ENCODE results near the gene VSTM2L. TPM values are rescaled to one million over a fixed set of nuclear protein-coding genes. Genes with fewer than 3 reads are reported as not detected.

The VSTM2L gene
- total RNA-seq, 4 donors from 2014 or later, result 7.5 to 11.7 (median 10.1) TPM

DNA sequence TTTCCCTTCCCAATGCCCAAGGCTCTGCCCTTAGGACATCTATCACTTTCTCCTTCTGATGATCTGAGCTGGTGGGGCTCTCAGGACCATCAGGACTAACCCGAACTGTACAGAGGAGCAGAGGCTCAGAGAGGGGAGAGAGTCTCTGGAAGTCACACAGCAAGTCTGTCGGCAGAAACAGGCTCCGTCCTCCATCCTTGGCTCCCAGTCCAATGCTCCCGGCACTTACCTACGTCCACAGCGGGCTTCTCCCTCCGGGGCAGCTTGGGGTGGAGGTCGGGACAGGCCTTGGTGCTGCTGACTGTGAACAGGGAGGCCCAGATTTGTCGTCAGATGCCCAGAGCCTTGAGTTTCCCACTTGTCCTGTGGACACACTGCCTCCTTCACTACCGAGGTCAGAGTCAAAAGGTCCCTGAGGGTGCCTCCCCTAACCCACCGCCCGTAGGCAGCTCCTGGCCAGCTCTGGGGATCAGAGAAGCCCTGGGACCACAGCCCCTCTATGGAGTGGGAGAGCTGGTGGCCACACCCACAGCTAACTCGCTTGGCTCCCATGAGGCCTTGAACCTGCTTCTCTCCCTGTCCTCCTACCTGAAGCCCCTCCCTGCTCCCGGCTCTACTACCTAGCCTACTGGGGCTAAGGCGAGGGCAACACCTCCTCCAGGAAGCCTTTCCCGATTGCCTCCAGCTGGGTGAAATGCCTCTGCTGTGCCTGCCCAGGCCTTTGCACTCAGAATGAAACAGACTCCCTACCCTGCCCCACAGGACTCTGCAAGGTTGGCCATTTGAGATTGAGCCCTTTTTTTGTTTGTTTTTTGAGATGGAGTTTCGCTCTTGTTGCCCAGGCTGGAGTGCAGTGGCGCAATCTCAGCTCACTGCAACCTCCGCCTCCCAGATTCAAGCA is 22.6 kb downstream of the VSTM2L start:
- Histone ChIP-seq H3K27ac (replicated peaks in 1 of 4) (no peak overlapping the region), H3K27me3 (peaks cover 0 to 3% (median 0%) of the 10 kb centered on the region in 4 donors), H3K9me3 (no peaks in the 10 kb centered on the region), H3K36me3 (no peaks in the 10 kb centered on the region), H3K4me1 (no peaks in the 10 kb centered on the region), H3K4me3 (no peak overlapping the region)
- WGBS, result 80% methylated on average over 16 of the region's 19 CpGs
- TF ChIP-seq, protein P1, sequence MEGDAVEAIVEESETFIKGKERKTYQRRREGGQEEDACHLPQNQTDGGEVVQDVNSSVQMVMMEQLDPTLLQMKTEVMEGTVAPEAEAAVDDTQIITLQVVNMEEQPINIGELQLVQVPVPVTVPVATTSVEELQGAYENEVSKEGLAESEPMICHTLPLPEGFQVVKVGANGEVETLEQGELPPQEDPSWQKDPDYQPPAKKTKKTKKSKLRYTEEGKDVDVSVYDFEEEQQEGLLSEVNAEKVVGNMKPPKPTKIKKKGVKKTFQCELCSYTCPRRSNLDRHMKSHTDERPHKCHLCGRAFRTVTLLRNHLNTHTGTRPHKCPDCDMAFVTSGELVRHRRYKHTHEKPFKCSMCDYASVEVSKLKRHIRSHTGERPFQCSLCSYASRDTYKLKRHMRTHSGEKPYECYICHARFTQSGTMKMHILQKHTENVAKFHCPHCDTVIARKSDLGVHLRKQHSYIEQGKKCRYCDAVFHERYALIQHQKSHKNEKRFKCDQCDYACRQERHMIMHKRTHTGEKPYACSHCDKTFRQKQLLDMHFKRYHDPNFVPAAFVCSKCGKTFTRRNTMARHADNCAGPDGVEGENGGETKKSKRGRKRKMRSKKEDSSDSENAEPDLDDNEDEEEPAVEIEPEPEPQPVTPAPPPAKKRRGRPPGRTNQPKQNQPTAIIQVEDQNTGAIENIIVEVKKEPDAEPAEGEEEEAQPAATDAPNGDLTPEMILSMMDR (IDR thresholded peaks at IDR 0.05), result no peak
- TF ChIP-seq POLR2A (IDR thresholded peaks at IDR 0.05; ENCODE audit: low read depth), result no peak
- no peak for TF ChIP-seq POLR2AphosphoS5 (IDR thresholded peaks at IDR 0.05)
- DNase-seq (ENCODE audit: extremely low spot score), result no peak
- intact Hi-C loops (cut with DNase I), result no loop called here

DNA sequence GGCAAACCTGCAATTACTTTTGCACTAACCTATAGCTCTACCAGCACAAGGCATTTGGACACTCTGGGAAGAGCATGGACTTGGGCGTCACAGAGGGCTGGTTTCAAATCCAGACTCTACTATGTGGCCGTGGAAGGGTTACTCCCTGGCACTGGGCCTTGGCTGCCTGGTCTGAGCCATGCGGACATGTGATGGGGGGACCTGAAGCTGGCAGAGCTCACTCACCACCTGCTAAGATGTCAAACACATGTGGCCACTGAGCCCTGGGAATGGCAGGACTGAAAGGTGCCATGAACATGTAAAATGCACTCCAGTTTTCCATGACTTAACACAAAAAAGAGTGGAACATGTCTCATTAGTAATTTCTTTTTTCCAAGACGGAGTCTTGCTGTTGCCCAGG is 23.7 kb downstream of the VSTM2L start:
- H3K36me3 ChIP-seq, result no peaks in the 10 kb centered on the region
- 87% methylated on average over 4 of the region's 4 CpGs for WGBS
- intact Hi-C loops (cut with DNase I), result no loop called here
- no peak overlapping the region for H3K4me3 ChIP-seq
- DNase-seq (ENCODE audit: extremely low spot score), result no peak
- TF ChIP-seq, protein P1 (IDR thresholded peaks at IDR 0.05), result no peak
- TF ChIP-seq POLR2A (IDR thresholded peaks at IDR 0.05; ENCODE audit: low read depth) (no peak), EP300 (IDR thresholded peaks at IDR 0.05) (no peak), POLR2AphosphoS5 (IDR thresholded peaks at IDR 0.05) (no peak)
- H3K27ac ChIP-seq (replicated peaks in 1 of 4), result no peak overlapping the region
- no peaks in the 10 kb centered on the region for H3K4me1 ChIP-seq
- no peaks in the 10 kb centered on the region for H3K9me3 ChIP-seq
- peaks cover 0 to 3% (median 0%) of the 10 kb centered on the region in 4 donors for H3K27me3 ChIP-seq

GRCh38 chr20:37927410-37928095 is 24.6 kb downstream of the VSTM2L start:
- no peak overlapping the region for H3K27ac ChIP-seq (replicated peaks in 1 of 4)
- H3K9me3 ChIP-seq, result no peaks in the 10 kb centered on the region
- H3K36me3 ChIP-seq, result no peaks in the 10 kb centered on the region
- 91% methylated on average over 6 of the region's 18 CpGs for whole genome bisulfite sequencing
- H3K4me3 ChIP-seq, result no peak overlapping the region
- intact Hi-C loops (cut with DNase I), result no loop called here
- no peaks in the 10 kb centered on the region for H3K4me1 ChIP-seq
- no peak for DNase-seq (ENCODE audit: extremely low spot score)
- TF ChIP-seq EP300 (IDR thresholded peaks at IDR 0.05) (no peak), POLR2AphosphoS5 (IDR thresholded peaks at IDR 0.05) (no peak), POLR2A (IDR thresholded peaks at IDR 0.05; ENCODE audit: low read depth) (no peak)
- TF ChIP-seq, protein P1 (IDR thresholded peaks at IDR 0.05), result no peak
- H3K27me3 ChIP-seq, result peaks cover 0 to 1% (median 0%) of the 10 kb centered on the region in 4 donors

GRCh38 chr20:37928996-37929682 is 26.2 kb downstream of the VSTM2L start:
- Histone ChIP-seq H3K27ac (replicated peaks in 1 of 4) (no peak overlapping the region), H3K4me3 (no peak overlapping the region), H3K9me3 (no peaks in the 10 kb centered on the region), H3K36me3 (no peaks in the 10 kb centered on the region), H3K27me3 (no peaks in the 10 kb centered on the region), H3K4me1 (no peaks in the 10 kb centered on the region)
- WGBS, result 72% methylated on average over 8 of the region's 8 CpGs
- DNase-seq (ENCODE audit: extremely low spot score), result no peak
- intact Hi-C loops (cut with DNase I), result no loop called here
- TF ChIP-seq, protein P1 (IDR thresholded peaks at IDR 0.05), result no peak
- TF ChIP-seq POLR2AphosphoS5 (IDR thresholded peaks at IDR 0.05) (no peak), POLR2A (IDR thresholded peaks at IDR 0.05; ENCODE audit: low read depth) (no peak), EP300 (IDR thresholded peaks at IDR 0.05) (no peak)
